Measurements from ENCODE around the gene SLC44A1.

DNA sequence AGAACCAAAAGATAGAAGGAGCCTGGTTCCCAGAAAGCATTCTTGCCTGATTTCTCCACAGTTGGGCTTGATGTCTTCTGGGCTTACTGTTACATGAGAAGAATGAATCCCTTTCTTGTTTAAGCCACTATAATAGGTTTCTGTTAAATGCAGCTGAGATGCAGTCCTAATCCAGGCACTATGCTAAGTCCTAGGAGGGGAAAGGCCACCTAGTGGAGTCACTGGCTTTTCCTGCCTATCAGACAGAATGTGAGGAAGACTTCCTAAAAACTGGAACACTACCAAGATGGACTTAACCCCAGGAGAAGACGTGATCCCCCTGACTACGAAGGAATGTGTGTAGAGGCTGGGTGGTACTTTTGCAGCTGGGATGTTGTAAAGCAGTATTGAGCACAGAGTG is 169.1 kb downstream of the SLC44A1 start:
- TF ChIP-seq YY1 (IDR thresholded peaks at IDR 0.05; ENCODE audit: insufficient read depth, insufficient read length) = no peak
- TF ChIP-seq SUZ12 (IDR thresholded peaks at IDR 0.05; ENCODE audit: extremely low read depth, insufficient read depth, insufficient read length) = no peak
- TF ChIP-seq ZNF274 (IDR thresholded peaks at IDR 0.05; ENCODE audit: low read depth, low read length) = no peak
